Activated gamma-delta T cell treated with anti-CD3 and anti-CD28 coated beads, Interleukin-2, amount 50 U/mL, for 16 hours (primary cell): ENCODE measurements around the gene FLNC.
A peak's percentile ranks its signal among the peaks of the same experiment; 100 is the strongest.

Experiments used
- DNase-seq: peaks from one replicate; pipeline ENCODE4 v3.0.0-alpha.2; 2020; ENCODE audit warnings: low read depth

The FLNC gene

GRCh38 chr7:128879939-128880746 lies 49.9 kb downstream of the FLNC start:
- DNase-seq = no peak

- no peak for DNase-seq
These were observed 50.7 kb downstream of the FLNC start for GRCh38 chr7:128880791-128881457.

GRCh38 chr7:128881458-128882125 lies 51.4 kb downstream of the FLNC start:
- no peak for DNase-seq

- DNase-seq = no peak
These were observed 51.9 kb downstream of the FLNC start for GRCh38 chr7:128882134-128882533.

GRCh38 chr7:128883622-128884448 lies 53.6 kb downstream of the FLNC start:
- DNase-seq = peak; percentile 84

GRCh38 chr7:128884561-128885369 lies 54.6 kb downstream of the FLNC start:
- no peak for DNase-seq

GRCh38 chr7:128885370-128886187 lies 55.4 kb downstream of the FLNC start:
- no peak for DNase-seq

- DNase-seq = no peak
These were observed 56.4 kb downstream of the FLNC start for GRCh38 chr7:128886391-128887168.

- DNase-seq = no peak
These were observed 57.2 kb downstream of the FLNC start for GRCh38 chr7:128887169-128888038.

- DNase-seq = no peak
These were observed 58.0 kb downstream of the FLNC start for GRCh38 chr7:128888039-128888755.

GRCh38 chr7:128888756-128889095 lies 58.5 kb downstream of the FLNC start:
- no peak for DNase-seq

GRCh38 chr7:128889121-128889520 lies 58.9 kb downstream of the FLNC start:
- DNase-seq = no peak

- DNase-seq = no peak
These were observed 60.3 kb downstream of the FLNC start for GRCh38 chr7:128890306-128891109.

GRCh38 chr7:128891110-128891941 lies 61.1 kb downstream of the FLNC start:
- DNase-seq = no peak

GRCh38 chr7:128891942-128892269 lies 61.7 kb downstream of the FLNC start:
- no peak for DNase-seq

GRCh38 chr7:128892521-128893250 lies 62.5 kb downstream of the FLNC start:
- DNase-seq = no peak
